Ishikawa (cell line): Measurements from ENCODE around the gene ACLY.

Source experiments
- CREB1 ChIP-seq: IDR thresholded peaks from 2 replicates; pipeline ENCODE4 v1.6.1; 2012; ENCODE audit warnings: low read depth
- TEAD4 ChIP-seq: IDR thresholded peaks from 2 replicates; pipeline ENCODE4 v1.6.1; 2012
- YY1 ChIP-seq: IDR thresholded peaks from 2 replicates; pipeline ENCODE4 v1.6.1; 2012; ENCODE audit warnings: low read depth
- TF ChIP-seq, protein P1 (sequence below): IDR thresholded peaks from 2 replicates; pipeline ENCODE4 v1.6.1; 2012
- TF ChIP-seq, protein P2 (sequence below): IDR thresholded peaks from 2 replicates; pipeline ENCODE4 v1.6.1; 2012; ENCODE audit warnings: low read depth, mild to moderate bottlenecking

DNA sequence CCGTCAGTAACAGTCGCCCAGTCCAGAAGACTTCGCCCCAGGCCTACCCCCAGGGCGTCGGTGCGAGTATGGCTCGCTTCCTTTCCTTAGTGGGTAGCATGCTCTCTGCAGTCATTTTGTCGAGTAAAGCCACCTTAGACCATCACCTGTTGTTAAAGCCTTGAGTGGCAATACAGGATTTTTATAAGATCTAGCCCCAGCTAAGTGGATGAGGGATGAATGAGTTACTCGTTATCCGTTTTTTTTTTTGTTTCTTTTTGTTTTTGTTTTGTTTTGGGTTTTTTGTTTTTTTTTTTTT is 53.2 kb downstream of the ACLY start:
- TF ChIP-seq YY1 = no peak
- TF ChIP-seq CREB1 = no peak
- TF ChIP-seq, protein P1, sequence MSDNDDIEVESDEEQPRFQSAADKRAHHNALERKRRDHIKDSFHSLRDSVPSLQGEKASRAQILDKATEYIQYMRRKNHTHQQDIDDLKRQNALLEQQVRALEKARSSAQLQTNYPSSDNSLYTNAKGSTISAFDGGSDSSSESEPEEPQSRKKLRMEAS = no peak
- TF ChIP-seq, protein P2, sequence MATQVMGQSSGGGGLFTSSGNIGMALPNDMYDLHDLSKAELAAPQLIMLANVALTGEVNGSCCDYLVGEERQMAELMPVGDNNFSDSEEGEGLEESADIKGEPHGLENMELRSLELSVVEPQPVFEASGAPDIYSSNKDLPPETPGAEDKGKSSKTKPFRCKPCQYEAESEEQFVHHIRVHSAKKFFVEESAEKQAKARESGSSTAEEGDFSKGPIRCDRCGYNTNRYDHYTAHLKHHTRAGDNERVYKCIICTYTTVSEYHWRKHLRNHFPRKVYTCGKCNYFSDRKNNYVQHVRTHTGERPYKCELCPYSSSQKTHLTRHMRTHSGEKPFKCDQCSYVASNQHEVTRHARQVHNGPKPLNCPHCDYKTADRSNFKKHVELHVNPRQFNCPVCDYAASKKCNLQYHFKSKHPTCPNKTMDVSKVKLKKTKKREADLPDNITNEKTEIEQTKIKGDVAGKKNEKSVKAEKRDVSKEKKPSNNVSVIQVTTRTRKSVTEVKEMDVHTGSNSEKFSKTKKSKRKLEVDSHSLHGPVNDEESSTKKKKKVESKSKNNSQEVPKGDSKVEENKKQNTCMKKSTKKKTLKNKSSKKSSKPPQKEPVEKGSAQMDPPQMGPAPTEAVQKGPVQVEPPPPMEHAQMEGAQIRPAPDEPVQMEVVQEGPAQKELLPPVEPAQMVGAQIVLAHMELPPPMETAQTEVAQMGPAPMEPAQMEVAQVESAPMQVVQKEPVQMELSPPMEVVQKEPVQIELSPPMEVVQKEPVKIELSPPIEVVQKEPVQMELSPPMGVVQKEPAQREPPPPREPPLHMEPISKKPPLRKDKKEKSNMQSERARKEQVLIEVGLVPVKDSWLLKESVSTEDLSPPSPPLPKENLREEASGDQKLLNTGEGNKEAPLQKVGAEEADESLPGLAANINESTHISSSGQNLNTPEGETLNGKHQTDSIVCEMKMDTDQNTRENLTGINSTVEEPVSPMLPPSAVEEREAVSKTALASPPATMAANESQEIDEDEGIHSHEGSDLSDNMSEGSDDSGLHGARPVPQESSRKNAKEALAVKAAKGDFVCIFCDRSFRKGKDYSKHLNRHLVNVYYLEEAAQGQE = no peak
- TF ChIP-seq TEAD4 = no peak
